NCI-H146 treated with DMSO at 0.1 percent for 48 hours (cell line): ENCODE measurements around the gene MAPK8.

Experiments used
- DNase-seq: peaks from one replicate; lab custom pipeline; 2025; ENCODE audit not compliant: unreplicated experiment; lab: John Stamatoyannopoulos, UW

The MAPK8 gene

GRCh38 chr10:48472501-48473069 is 166.1 kb downstream of the MAPK8 start:
- DNase-seq = no peak

GRCh38 chr10:48473704-48474103 is 167.2 kb downstream of the MAPK8 start:
- DNase-seq = no peak

- DNase-seq = no peak
Observed at GRCh38 chr10:48474765-48475365, 168.4 kb downstream of the MAPK8 start.

GRCh38 chr10:48475943-48476278 is 169.4 kb downstream of the MAPK8 start:
- no peak for DNase-seq

- DNase-seq = peak; percentile 65
Observed at GRCh38 chr10:48476279-48476982, 170.0 kb downstream of the MAPK8 start.

GRCh38 chr10:48477141-48477540 is 170.7 kb downstream of the MAPK8 start:
- DNase-seq = no peak

- no peak for DNase-seq
Observed at GRCh38 chr10:48477616-48478015, 171.1 kb downstream of the MAPK8 start.

- DNase-seq = peak; percentile 32
Observed at GRCh38 chr10:48478469-48478868, 172.0 kb downstream of the MAPK8 start.

GRCh38 chr10:48478980-48479811 is 172.7 kb downstream of the MAPK8 start:
- no peak for DNase-seq

- DNase-seq = no peak
Observed at GRCh38 chr10:48480397-48481374, 174.2 kb downstream of the MAPK8 start.

GRCh38 chr10:48481385-48481784 is 174.9 kb downstream of the MAPK8 start:
- no peak for DNase-seq

- no peak for DNase-seq
Observed at GRCh38 chr10:48482207-48482606, 175.7 kb downstream of the MAPK8 start.

GRCh38 chr10:48484911-48485310 is 178.4 kb downstream of the MAPK8 start:
- DNase-seq = no peak

GRCh38 chr10:48485711-48486110 is 179.2 kb downstream of the MAPK8 start:
- no peak for DNase-seq

- DNase-seq = no peak
Observed at GRCh38 chr10:48487244-48487643, 180.8 kb downstream of the MAPK8 start.
